ENCODE results near the gene KNCN. TPM values are rescaled to one million over a fixed set of nuclear protein-coding genes. Genes with fewer than 3 reads are reported as not detected.

The KNCN gene
- total RNA-seq, 1 donor from 2014 or later = not detected

- no peaks in the 10 kb centered on the region for H3K79me2 ChIP-seq (ENCODE audit: insufficient read depth, low read length)
- no peak for DNase-seq (ENCODE audit: low read depth)
- no peaks in the 10 kb centered on the region for H3K27me3 ChIP-seq (ENCODE audit: insufficient read depth, low read length)
- H3K9me3 ChIP-seq (ENCODE audit: insufficient read depth, low read depth, low read length) = no peaks in the 10 kb centered on the region
- H3K9ac ChIP-seq (ENCODE audit: low read length) = no peak overlapping the region
- H3K36me3 Mint-ChIP-seq (ENCODE audit: low read depth, unreplicated experiment) = peaks cover 45% of the 10 kb centered on the region
- no peaks in the 10 kb centered on the region for H3K9me3 Mint-ChIP-seq (ENCODE audit: unreplicated experiment)
- no peak overlapping the region for H3K27ac ChIP-seq (ENCODE audit: low read depth, low read length)
- H3K4me2 ChIP-seq (ENCODE audit: low read length) = no peak overlapping the region
- TF ChIP-seq CTCF (IDR thresholded peaks at IDR 0.05; ENCODE audit: insufficient read depth, low read depth, low read length) = no peak
- TF ChIP-seq EZH2 (IDR thresholded peaks at IDR 0.05; ENCODE audit: insufficient read depth, low read length) = no peak
- no peak overlapping the region for H3K27ac Mint-ChIP-seq (ENCODE audit: unreplicated experiment)
- no peak overlapping the region for H2AFZ ChIP-seq (ENCODE audit: low read depth, low read length)
- no peak for FAIRE-seq
- H3K4me3 Mint-ChIP-seq (ENCODE audit: unreplicated experiment) = no peak overlapping the region
- H3K36me3 ChIP-seq (ENCODE audit: insufficient read depth, low read length) = no peaks in the 10 kb centered on the region
- H3K4me3 ChIP-seq (ENCODE audit: insufficient read depth, low read depth, low read length) = no peak overlapping the region
- H3K4me1 ChIP-seq (ENCODE audit: insufficient read depth, low read length) = no peaks in the 10 kb centered on the region
- H3K27me3 Mint-ChIP-seq (ENCODE audit: low read depth, unreplicated experiment) = no peaks in the 10 kb centered on the region
- H3K4me1 Mint-ChIP-seq (ENCODE audit: low read depth, unreplicated experiment) = no peaks in the 10 kb centered on the region
- no peaks in the 10 kb centered on the region for H4K20me1 ChIP-seq (ENCODE audit: insufficient read depth, low read length)
Observed at GRCh38 chr1:46563341-46563740, 11.9 kb upstream of the KNCN start.

GRCh38 chr1:46562498-46562897 lies 11.1 kb upstream of the KNCN start:
- H3K4me2 ChIP-seq (ENCODE audit: low read length) = no peak overlapping the region

More at GRCh38 chr1:46562498-46562897, 11.1 kb upstream of the KNCN start:
- Histone ChIP-seq H3K4me3 (ENCODE audit: insufficient read depth, low read depth, low read length) (no peak overlapping the region), H3K9ac (ENCODE audit: low read length) (no peak overlapping the region), H3K4me1 (ENCODE audit: insufficient read depth, low read length) (no peaks in the 10 kb centered on the region), H2AFZ (ENCODE audit: low read depth, low read length) (no peak overlapping the region), H3K9me3 (ENCODE audit: insufficient read depth, low read depth, low read length) (no peaks in the 10 kb centered on the region), H3K27me3 (ENCODE audit: insufficient read depth, low read length) (no peaks in the 10 kb centered on the region), H3K79me2 (ENCODE audit: insufficient read depth, low read length) (no peaks in the 10 kb centered on the region), H3K27ac (ENCODE audit: low read depth, low read length) (no peak overlapping the region), H4K20me1 (ENCODE audit: insufficient read depth, low read length) (no peaks in the 10 kb centered on the region), H3K36me3 (ENCODE audit: insufficient read depth, low read length) (no peaks in the 10 kb centered on the region)
- FAIRE-seq (no peak), DNase-seq (ENCODE audit: low read depth) (no peak)
- H3K27me3 Mint-ChIP-seq (ENCODE audit: low read depth, unreplicated experiment) = no peaks in the 10 kb centered on the region
- TF ChIP-seq CTCF (IDR thresholded peaks at IDR 0.05; ENCODE audit: insufficient read depth, low read depth, low read length) = no peak
- TF ChIP-seq EZH2 (IDR thresholded peaks at IDR 0.05; ENCODE audit: insufficient read depth, low read length) = no peak
- peaks cover 46% of the 10 kb centered on the region for H3K36me3 Mint-ChIP-seq (ENCODE audit: low read depth, unreplicated experiment)
- H3K4me1 Mint-ChIP-seq (ENCODE audit: low read depth, unreplicated experiment) = no peaks in the 10 kb centered on the region
- no peak overlapping the region for H3K4me3 Mint-ChIP-seq (ENCODE audit: unreplicated experiment)
- no peaks in the 10 kb centered on the region for H3K9me3 Mint-ChIP-seq (ENCODE audit: unreplicated experiment)
- no peak overlapping the region for H3K27ac Mint-ChIP-seq (ENCODE audit: unreplicated experiment)

All from astrocyte (in vitro differentiated cells and primary cell).